ENCODE data around the gene NCBP2. TPM values are rescaled to one million over a fixed set of nuclear protein-coding genes. Genes with fewer than 3 reads are reported as not detected.

Gene NCBP2
- total and polyA plus RNA-seq, 2 donors, result 38.8 to 65.7 TPM

DNA sequence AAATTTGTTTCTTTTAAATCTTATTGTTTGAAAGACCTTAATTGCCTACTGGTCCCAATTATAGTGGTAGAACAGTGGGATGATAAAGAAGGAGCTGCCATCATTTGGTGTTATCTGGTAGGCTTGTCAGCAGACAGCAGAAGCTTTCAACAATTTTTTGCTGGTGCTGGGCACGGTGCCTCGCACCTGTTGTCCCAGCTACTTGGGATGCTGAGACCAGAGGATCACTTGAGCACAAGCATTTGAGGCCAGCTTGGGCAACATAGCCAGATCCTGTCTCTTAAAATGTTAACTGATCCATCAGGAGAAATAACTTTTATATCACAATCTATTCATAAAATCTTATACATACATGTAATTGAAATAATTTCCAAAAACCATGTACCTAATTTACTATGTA lies 38.6 kb downstream of the NCBP2 start:
- WGBS, result 94% methylated on average over 2 of the region's 2 CpGs
- Histone ChIP-seq H3K4me3 (ENCODE audit: low read depth, low read length) (no peak overlapping the region), H3K36me3 (ENCODE audit: insufficient read depth) (peaks cover 5% of the 10 kb centered on the region), H3K4me1 (ENCODE audit: insufficient read depth) (no peaks in the 10 kb centered on the region), H3K27ac (ENCODE audit: low read depth) (no peak overlapping the region)
- DNase-seq (ENCODE audit: extremely low spot score), result no peak

- 52% methylated on average over 1 of the region's 1 CpG for WGBS
- Histone ChIP-seq H3K27ac (ENCODE audit: low read depth) (no peak overlapping the region), H3K4me3 (ENCODE audit: low read depth, low read length) (no peak overlapping the region), H3K4me1 (ENCODE audit: insufficient read depth) (no peaks in the 10 kb centered on the region), H3K36me3 (ENCODE audit: insufficient read depth) (peaks cover 5% of the 10 kb centered on the region)
- no peak for DNase-seq (ENCODE audit: extremely low spot score)
These were observed 40.0 kb downstream of the NCBP2 start for GRCh38 chr3:196902296-196902695.

DNA sequence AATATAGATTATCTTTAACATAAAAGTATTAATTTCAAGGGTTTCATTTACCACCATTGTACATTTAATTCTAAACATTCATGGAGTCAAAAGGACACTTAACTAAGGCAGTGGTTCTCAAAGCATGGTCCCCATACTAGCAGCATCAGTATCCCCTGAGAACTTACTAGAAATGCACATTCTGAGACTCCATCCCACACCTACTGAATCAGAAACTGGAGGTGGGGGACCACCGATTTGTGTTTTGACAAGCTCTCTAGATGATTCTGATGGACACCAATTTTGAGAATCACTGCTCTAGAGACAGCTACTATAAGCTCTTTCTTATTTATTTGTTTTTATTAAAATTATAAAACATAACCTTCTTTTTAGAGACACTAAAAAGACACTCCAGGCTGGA lies 40.6 kb downstream of the NCBP2 start:
- Histone ChIP-seq H3K4me1 (ENCODE audit: insufficient read depth) (no peaks in the 10 kb centered on the region), H3K36me3 (ENCODE audit: insufficient read depth) (peaks cover 5% of the 10 kb centered on the region), H3K4me3 (ENCODE audit: low read depth, low read length) (no peak overlapping the region), H3K27ac (ENCODE audit: low read depth) (no peak overlapping the region)
- DNase-seq (ENCODE audit: extremely low spot score), result no peak
- 94% methylated on average over 1 of the region's 1 CpG for WGBS

DNA sequence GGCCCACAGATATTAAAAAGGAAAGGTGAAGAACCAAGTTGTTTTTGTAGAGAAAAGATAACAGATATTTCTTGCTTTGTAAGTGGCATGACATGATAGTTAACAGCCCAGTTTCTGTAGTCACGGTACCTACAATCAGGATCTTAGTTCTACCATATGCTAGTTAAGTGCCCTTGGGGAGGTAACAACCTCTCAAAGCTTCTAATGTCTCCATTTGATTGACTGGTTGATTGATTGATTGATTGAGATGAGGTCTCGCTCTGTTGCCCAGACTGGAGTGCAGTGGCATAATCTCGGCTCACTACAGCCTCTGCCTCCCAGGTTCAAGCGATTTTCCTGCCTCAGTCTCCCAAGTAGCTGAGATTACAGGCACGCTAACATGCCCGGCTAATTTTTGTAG lies 46.1 kb downstream of the NCBP2 start:
- WGBS, result 95% methylated on average over 6 of the region's 6 CpGs
- Histone ChIP-seq H3K4me3 (ENCODE audit: low read depth, low read length) (no peak overlapping the region), H3K36me3 (ENCODE audit: insufficient read depth) (no peaks in the 10 kb centered on the region), H3K4me1 (ENCODE audit: insufficient read depth) (no peaks in the 10 kb centered on the region), H3K27ac (ENCODE audit: low read depth) (no peak overlapping the region)
- no peak for DNase-seq (ENCODE audit: extremely low spot score)

GRCh38 chr3:196894557-196895295 lies 47.6 kb downstream of the NCBP2 start:
- Histone ChIP-seq H3K4me3 (ENCODE audit: low read depth, low read length) (no peak overlapping the region), H3K27ac (ENCODE audit: low read depth) (no peak overlapping the region), H3K36me3 (ENCODE audit: insufficient read depth) (no peaks in the 10 kb centered on the region), H3K4me1 (ENCODE audit: insufficient read depth) (no peaks in the 10 kb centered on the region)
- no peak for DNase-seq (ENCODE audit: extremely low spot score)
- WGBS, result 96% methylated on average over 13 of the region's 13 CpGs

- 89% methylated on average over 6 of the region's 6 CpGs for WGBS
- Histone ChIP-seq H3K36me3 (ENCODE audit: insufficient read depth) (no peaks in the 10 kb centered on the region), H3K4me3 (ENCODE audit: low read depth, low read length) (no peak overlapping the region), H3K27ac (ENCODE audit: low read depth) (no peak overlapping the region), H3K4me1 (ENCODE audit: insufficient read depth) (no peaks in the 10 kb centered on the region)
- no peak for DNase-seq (ENCODE audit: extremely low spot score)
These were observed 52.3 kb downstream of the NCBP2 start for GRCh38 chr3:196889844-196890708.

DNA sequence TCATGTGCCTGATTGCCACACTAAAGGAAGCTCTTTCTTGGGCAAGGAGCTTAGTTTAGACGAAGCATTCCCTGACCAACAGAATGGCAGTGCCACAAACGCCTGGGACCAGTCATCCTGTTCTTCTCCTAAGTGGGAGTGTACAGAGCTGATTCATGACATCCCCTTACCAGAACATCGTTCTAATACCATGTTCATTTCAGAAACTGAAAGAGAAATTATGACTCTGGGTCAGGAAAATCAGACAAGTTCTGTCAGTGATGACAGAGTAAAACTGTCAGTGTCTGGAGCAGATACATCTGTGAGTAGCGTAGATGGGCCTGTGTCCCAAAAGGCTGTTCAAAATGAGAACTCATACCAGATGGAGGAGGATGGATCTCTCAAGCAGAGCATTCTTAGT lies 56.2 kb downstream of the NCBP2 start:
- no peak overlapping the region for H3K27ac ChIP-seq (ENCODE audit: low read depth)
- H3K4me1 ChIP-seq (ENCODE audit: insufficient read depth), result no peaks in the 10 kb centered on the region
- no peak for DNase-seq (ENCODE audit: extremely low spot score)
- 75% methylated on average over 4 of the region's 4 CpGs for WGBS
- H3K36me3 ChIP-seq (ENCODE audit: insufficient read depth), result no peaks in the 10 kb centered on the region
- no peak overlapping the region for H3K4me3 ChIP-seq (ENCODE audit: low read depth, low read length)

Other genes with a start within 250 kb of the NCBP2 start
- gene CEP19, start 230.3 kb downstream of the NCBP2 start, total RNA-seq, result 3.8 TPM
- 1.2 TPM for gene CEP19, start 230.3 kb downstream of the NCBP2 start, polyA plus RNA-seq
- gene PIGX, start 230.2 kb downstream of the NCBP2 start, total RNA-seq, result 30.6 TPM
- 18.4 TPM for gene PIGX, start 230.2 kb downstream of the NCBP2 start, polyA plus RNA-seq
- gene PAK2, start 202.7 kb downstream of the NCBP2 start, total RNA-seq, result 43.1 TPM
- gene PAK2, start 202.7 kb downstream of the NCBP2 start, polyA plus RNA-seq, result 27.1 TPM
- gene SENP5, start 74.6 kb downstream of the NCBP2 start, total RNA-seq, result 62.4 TPM
- gene SENP5, start 74.6 kb downstream of the NCBP2 start, polyA plus RNA-seq, result 11.9 TPM
- gene PIGZ, start 26.3 kb upstream of the NCBP2 start, total RNA-seq, result 5.8 TPM
- gene PIGZ, start 26.3 kb upstream of the NCBP2 start, polyA plus RNA-seq, result 10.8 TPM
- gene MELTF, start 87.3 kb upstream of the NCBP2 start, total RNA-seq, result 8.4 TPM
- gene MELTF, start 87.3 kb upstream of the NCBP2 start, polyA plus RNA-seq, result 4.9 TPM